Inflammatory macrophage (primary cell): ENCODE measurements around the gene ZBTB45.

Experiments
- DNase-seq, 2 donors: peaks; one replicate each; pipeline ENCODE4 v3.0.0-alpha.2; 2020 to 2022

ZBTB45 gene

DNA sequence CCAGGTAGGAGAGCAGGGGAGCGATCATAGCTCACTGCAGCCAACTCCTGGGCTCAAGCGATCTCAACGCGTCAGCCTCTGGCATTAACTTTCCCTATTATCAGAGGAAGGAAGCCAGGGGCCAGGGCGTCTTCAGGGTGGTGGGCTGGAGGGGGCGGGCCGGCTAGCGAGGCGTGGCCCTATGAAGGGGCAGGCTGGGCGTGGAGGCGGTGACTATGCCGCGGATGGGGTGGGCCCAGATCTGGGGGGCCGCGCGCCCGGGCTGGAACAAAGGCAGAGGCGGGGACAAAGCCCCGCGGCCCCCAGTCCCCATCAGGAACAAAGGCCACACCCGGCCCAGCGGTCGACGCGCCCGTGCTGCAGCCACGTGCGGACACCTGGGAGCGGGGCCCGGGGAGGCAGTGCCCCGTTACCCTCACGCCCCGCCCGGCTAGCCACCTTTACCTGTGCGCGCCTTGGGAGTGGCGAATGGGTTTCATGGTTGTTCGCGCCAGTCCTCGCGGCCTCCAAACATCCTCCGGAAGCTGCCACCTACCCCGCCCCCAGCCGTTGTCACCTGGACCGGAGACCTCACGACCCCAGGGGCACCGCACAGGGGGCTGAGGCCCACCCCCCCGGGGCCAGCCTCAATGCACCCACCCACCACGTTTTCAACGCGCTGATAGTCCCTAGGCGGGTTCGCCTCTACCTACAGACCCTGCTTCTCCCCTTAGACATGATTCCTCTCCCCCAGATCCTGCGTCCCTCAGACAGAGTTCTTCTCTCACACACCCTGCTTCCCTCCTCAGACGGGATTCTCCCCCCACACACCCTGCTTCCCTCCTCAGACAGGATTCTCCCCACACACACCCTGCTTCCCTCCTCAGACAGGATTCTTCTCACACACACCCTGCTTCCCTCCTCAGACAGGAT is 18.9 kb upstream of the ZBTB45 start:
- no peak for DNase-seq

DNA sequence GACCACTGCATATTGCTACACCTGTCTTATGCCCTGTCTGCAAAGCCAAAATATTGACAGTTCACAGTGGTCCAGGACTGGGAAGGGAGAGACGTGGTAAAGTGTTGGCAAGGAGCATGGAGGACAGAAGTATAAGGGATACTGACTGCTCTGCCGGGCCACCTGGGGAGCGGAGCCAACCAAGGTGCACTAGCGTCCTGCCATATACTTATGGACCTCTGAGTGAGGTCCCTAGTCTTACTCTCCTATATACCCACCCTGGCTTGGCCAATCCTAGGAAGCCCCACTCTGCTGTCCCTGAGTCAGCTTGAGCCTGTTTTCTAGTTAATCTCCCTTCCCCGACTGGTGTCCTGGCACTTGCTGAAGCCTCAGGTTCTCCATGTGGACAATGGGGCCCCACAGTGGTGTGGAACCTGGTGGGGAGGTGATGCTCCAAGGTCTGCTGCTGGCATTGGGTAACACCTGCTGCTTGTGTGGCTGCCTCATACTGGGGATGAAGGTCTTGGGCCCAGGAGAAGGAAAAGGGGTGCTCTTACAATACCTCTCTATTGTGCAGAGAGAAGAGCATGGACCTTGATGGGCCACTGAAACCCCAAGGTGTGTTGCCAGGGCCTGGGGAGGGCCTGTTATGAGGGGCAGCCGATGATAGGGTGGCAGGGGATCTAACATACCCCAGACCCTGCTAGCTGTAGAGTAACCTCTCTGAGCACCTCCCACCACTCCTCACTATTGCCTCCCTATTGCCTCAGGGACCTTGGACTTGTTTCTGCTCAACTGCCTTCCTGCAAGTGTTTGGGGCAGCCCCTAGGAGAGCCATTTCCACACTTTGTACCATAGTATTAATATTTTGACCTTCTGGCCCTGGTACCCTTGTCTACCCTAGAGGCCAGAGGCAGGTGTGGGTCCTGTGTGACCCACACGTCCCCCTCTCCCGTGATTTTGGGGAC is 17.5 kb upstream of the ZBTB45 start:
- no peak for DNase-seq

DNA sequence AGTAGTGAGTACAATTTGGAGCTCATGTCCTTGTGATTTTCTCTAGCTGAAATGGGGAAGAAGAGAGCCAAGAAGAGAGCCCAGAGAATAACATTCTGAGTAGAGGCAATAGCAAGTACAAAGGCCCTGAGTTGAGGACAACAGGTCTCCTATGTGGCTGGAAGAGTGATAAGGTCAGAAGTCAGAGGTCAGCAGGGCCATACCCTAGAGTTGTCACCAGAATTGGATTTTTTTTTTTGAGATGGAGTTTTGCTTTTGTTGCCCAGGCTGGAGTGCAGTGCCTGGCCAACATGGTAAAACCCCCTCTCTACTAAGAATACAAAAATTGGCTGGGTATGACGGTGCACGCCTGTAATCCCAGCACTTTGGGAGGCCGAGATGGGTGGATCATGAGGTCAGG is 16.2 kb upstream of the ZBTB45 start:
- no peak for DNase-seq

DNA sequence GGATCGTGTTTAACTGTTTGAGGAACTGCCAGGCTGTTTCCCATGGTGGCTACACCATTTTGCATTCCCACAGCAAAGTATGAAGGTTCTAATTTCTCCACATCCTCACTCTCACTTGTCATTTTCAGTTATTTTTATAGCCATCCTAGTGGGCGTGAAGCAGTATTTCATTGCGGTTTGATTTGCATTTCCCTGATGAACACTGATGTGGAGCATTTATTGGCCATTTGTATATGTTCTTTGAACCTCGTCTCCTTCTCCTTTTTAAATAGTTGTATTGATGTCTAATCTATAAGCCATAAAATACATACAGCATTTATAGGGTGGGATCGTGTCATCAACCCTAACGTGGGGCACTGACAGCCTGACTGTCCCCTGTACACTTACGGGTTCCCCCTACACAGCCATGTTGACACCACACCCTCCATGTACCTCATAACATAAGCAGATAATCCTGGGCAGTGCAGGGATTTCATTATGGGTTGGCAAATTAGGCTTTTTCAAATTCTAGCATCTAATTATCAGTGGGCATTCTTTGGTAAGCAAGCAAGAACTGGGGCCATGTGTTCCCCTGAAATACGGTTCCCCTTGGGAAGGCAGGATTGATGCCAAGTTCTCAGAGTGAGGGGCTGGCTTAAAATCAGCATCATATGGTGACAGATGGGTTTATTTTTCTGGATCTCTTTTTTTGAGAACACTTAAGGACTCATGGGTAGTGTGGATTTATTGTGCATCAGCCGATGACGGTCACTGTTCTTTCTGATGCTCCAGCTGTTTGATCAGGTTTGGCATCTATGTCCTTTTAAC is 11.6 kb upstream of the ZBTB45 start:
- DNase-seq: no peak

DNA sequence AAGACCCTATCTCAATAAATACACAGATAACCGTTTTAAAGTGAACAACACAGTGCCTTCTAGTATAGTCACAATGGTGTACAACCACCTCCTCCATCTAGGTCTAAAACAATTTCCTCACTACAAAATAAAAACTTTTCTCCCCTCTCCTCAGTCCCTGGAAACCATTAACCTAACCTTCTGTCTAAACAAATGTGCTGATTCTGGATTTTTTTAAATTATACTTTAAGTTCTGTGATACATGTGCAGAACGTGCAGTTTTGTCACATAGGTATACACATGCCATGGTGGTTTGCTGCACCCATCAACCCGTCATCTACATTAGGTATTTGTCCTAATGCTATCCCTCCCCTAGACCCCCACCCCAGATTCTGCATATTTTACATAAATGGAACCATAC is 9.8 kb upstream of the ZBTB45 start:
- no peak for DNase-seq

DNA sequence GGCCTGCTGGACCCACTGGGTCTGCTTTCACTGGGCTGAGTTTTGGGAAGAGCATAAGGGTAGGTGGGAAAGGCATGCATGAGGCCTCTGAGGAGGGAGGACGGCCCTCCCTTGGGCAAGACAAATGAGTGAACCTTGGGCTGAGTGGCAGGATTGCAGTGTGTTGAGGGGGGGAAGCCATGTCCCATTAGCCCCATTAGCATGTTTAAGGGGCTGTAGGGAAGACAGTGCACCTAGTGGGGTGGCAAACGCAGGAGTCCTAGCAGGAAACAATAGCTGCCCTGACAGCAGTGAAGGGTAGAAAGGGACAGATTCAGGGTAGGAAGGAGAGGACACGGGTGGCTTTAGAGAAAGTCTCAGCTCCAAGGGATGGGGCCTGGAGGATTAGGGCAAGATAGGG is 3.1 kb upstream of the ZBTB45 start:
- DNase-seq: no peak

DNA sequence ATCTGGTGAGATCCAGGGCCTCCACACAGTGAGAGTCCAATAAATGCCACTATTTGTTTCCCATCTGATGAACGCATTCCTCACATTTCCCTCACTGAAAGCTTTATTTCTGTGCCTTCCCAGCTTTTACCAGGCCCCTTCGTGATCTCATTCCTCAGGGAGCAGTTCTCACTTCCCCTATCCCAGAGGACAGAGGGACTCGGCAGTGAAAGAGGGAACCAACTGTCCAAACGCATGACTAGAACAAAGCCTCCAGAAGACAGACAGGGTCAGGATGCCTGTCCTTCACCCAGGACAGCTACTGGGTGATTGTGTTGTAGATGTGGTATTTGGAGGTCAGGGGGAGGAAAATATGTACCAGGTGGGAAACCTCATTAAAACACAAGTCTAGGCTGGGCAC is 2.0 kb upstream of the ZBTB45 start:
- peak; percentile 25 to 55 for DNase-seq

DNA sequence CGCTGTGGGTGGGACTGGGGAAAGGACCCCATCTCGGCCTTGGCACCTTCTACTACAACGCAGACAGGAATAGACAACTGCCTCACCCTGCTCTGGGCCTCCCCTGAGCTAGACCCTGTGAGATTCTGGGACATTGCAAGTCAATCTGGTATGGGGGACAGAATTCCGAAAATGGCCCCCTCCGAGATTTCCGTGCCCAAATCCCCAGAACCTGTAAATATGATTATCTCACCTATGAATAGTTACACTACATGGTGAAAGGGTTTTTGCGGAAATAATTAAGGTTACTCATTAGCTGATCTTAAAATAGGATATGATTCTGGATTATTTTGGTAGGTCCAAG is 618 bp upstream of the ZBTB45 start:
- no peak for DNase-seq

DNA sequence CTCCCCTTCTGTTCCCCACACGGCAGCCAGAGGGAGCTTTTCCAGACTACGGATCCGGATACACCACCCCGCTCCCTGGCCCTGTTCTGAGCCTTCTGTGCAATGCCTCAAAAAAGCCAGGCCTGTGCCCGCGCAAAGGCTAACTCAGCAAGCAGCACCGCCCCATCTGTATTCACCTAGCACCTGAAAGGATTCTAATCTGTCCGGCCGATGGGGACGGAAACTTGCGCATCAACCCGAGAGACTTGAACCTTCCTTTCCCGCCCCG is 589 bp downstream of the ZBTB45 start:
- peak; percentile 50 to 52 for DNase-seq

DNA sequence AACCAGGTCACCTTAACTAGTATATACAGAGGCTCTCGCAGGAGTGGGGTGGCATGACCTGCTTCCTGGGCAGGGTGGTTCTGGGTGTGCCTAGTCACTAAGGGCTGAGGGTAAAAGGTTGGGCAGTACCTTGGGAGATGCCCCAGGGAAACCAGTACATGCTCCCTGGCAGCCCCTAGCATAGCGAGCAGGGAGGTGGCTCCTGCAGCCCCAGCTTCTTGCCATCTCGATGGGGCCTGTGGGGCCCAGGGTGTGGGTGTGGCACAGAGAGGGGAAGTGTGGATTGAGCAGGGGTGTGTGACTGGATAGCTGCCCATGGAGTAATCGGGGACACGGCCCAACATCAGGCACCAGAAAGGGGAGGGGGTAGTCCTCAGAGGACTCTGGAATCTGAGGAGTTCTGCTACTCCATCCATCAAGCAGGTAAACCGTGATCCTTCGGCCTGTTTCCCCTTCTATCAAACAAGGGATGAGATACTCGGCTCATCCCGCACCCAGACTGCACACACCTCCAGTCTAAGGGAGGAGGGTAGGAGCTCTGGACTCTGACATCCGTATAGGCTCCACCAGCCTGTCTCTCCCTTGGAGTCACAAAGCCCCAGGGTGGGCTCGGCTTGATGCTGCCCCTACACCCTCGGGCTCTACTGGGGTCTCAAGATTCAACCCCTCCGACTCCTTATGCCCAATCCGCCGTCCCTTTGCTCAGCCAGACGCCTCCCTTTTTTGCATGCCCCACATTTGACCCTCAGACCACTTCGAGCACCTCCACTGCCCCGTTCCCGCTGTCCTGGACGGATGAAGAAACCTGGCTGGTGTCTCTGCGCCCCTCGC is 1.1 kb downstream of the ZBTB45 start:
- peak; percentile 56 to 64 for DNase-seq

DNA sequence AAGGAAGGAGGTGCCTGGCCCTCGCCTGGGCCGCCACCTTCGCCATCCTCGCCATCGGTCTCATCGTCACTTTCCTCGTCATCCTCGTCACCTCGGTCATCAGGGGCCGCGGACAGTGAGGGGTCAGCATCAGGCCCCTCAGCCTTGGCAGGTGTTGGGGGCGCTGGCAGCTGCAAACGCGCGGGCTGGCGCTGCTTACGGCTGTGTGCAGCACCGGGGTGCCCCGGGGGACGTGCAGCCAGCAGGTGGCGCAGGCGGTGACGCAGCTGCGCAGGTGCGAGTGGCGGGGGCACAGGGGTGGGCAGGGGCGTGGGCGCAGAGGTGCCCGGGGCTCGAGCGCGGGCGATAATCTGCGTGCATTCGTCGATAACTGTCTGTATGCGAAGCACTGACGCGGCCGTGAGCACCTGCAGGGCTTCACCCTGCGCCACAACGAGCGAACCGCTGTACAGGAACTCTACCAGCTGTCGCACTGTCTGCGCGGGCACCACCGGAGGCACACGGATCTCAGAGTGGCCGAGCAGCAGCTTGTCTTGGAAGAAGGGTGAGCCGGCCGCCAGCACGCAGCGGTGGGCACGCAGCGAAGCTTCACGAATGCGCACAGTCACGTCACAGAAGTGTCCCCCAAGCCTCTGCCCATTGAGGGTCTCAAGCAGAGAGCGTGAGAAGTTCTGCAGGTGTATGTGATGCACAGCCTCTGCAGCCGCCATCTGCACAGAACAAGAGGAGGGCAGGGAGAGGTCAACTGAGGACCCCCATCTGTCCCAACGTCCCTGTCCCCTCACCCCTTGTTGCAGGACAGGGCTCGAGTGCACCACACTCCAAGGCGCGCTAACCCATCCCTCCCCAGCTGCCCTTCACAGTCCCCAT is 2.4 kb downstream of the ZBTB45 start:
- DNase-seq: no peak

DNA sequence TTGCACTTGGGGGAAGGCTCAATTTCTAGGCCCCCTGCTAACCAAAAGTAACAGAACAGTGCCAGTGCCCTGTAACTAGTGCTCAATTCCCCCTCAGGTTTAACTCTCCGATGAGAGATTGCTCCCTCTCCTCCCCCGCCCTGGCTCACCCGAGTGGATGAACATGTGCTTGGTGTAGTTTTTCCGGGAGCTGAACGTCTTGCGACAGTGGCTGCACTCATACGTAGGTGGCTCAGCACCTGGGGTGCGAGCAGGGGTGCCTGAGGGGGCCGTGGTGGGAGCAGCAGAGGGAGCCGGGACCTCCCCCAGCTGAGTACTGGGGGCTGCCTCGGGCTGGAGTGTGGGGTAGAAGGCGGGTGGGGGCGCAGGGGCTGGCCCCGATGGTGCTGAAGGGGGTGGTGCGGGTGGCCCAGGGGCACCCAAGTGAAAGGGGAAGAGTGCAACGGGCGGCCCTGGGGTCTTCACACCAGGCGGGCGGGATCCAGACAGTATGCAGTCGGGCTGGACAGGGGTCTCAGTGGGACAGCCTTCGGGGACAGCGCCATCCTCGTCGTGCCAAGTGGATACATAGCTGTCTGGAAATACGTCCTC is 3.3 kb downstream of the ZBTB45 start:
- DNase-seq: no peak

DNA sequence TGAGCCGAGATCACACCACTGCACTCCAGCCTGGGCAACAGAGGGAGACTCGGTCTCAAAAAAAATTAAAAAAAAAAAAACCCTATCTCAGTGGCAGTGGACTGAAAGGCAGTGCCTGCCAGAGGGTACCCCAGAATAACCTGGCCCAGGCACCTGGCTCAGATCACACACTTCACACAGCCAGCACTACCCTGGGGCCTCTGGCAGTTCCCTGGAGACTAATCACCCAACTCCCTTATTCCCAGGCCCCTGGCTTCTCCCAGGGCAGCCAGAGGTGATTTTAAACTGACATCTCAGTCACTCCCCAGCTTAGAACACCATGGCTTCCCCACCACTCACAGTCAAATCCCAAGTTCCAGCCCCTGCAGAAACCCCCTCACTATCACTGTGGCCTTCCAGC is 4.4 kb downstream of the ZBTB45 start:
- DNase-seq: no peak

DNA sequence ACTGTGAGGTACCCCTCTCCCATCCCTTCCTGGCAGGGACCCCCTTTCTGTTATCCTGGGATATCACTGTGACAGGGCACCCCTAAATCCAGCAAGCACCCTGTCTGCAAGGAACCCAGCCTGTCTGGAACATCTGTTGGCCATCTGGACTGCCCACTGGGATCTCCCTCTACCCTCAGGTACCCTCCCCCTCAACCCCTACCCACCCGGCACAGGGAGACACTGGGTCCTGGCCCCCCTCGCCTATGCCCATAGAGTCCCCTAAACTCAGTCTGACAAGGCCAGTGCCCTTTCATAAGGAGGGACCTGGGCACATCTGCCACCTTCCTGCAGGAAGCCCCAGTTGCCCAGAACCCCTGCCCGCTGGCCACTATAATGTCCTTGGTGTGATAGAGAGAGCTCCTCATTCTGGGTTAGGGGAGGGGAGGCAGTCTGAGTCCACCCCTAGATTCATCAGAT is 5.0 kb downstream of the ZBTB45 start:
- no peak for DNase-seq

DNA sequence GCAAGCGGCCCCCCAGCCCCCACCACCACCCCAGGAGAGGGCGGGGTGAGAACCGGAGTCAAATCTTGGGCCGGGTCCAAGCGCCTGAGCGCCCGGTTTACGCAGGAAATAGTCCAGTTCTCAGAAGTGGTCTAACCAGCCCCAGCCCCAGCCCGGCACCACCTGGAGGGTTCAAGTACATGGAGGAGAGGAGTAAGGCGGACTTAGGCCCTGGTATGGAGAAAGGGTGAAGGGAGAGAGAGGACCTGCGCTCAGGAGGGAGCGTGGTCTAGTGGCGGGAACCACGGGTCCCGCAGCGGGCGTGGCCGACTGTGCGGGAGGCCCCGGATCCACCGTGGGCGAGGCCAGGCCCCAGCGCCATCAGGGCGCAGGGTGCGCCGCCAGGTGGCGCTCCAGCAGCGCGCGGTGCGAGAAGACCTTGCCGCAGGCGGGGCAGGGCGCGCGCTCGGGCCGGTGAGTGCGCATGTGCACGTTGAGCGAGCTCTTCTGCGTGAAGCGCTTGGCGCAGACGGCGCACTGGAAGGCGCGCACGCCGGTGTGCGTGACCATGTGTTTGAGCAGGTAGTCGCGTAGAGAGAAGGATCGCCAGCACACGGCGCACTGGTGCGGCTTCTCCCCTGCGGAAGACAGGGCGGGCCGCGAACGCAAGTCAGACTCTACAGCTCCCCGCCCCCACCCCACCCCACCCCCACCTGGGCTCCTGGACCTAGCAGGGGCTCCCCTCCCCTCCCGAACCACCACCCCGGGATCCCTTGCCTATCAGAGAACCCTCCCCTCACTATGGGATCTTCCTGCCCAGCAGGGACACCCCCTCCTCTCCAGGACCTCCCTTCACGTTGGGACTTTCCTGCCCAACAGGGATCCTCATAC is 5.7 kb downstream of the ZBTB45 start:
- DNase-seq: peak; percentile 95 to 97

DNA sequence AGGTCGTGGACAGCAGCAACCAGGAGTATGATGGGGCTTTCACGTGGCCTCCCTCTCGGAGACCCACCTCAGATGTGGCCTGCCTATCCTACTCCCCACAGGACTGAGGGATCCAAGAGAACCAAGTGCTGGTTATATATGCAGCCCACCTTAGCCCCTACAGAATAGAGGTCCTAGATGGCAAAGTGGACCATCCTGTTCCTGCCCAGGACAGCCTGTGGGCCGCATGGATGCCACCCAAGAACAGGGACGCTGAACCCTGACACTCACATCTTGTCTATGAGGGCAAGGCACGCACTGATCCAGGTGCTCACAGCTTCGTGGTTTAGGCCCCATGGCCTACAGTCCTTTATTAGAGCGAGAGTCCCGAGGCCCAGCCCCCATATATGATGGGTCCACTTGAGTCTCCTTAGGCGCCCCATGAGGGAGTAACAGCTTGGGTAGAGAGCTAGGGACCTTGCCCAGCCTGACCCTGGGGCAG is 6.4 kb downstream of the ZBTB45 start:
- DNase-seq: no peak

DNA sequence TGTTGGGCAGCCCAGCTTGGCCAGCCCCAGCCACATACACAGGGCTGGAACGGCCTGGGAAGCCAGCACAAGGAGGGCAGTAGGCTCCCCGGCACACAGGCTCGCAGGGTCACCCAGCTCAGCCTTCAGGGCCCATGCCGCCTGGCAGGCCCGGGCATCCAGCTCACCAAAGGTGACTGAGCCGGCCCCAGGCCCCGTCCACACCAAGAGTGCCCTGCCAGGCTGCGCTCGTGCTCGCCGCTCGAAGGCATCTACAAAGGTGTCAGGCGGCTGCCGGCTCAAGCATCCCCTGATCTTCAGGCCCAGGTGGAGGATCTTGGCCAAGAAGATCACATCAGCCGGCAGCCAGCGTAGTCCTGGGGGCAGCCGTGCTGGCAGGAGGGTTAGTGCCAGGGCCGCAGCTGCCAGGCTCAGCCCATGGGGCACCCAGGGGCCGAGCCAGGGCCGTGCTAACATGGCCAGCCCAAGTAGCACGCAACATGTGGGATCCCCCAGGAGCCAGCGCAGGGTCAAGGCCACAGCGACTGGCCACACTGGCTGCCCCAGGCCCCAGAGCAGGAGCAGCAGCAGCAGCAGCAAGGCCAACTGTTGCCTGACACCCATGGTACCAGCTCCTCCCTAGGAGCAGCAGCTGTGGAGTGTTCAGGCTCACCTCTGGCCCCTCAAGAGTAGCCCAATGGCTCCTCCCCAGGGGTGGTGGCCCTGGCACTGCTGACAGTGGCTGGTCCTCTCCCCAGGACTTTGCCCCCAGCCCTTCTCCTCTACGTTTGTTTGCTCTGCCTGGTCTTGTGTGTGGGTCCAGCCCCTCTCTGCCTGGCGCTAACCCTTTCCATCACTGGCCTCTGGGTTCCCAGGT is 8.0 kb downstream of the ZBTB45 start, which contains the start of gene SLC27A5:
Gene SLC27A5 (minus strand): TSS at position 640 of the 856 bp plus-strand sequence. CDS start 37 bp downstream, at position 603.
- DNase-seq: no peak
